Measurements from ENCODE around the gene AIM2. TPM values are rescaled to one million over a fixed set of nuclear protein-coding genes. Genes with fewer than 3 reads are reported as not detected.

The AIM2 gene
- total and polyA plus RNA-seq, 2 of the 4 experiments (the other 2 are of a cell fraction) = not detected

DNA sequence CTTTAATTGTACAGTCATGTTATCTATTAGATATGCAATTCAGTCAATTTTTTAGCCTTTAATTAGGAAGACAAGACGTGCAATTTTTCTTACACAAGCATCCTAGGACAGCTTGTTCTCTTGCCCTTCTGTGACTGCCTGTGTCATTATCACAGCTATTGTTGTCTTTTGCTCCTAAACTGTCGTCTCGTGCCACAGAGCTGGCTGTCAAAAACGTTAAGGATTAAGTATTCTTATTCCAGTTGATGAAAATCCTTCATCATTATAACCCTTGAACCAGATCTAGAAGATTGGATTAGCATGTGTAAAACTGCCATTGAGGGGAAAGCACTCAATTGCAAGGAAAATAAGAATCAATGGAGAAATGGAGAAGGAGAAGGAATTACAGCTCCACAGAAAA, 43.8 kb upstream of the AIM2 start:
- no peak overlapping the region for H3K4me3 ChIP-seq (ENCODE audit: insufficient read depth, low read depth, low read length)
- H3K23ac ChIP-seq (ENCODE audit: low read depth, low read length) = no peak overlapping the region
- no peaks in the 10 kb centered on the region for H3K36me3 ChIP-seq (ENCODE audit: control insufficient read depth, insufficient read depth, low read length)
- no peak overlapping the region for H2BK5ac ChIP-seq (ENCODE audit: low read depth, low read length, poor library complexity, severe bottlenecking)
- DNase-seq (no peak), ATAC-seq (ENCODE audit: low read depth) (no peak)
- TF ChIP-seq CEBPB (IDR thresholded peaks at IDR 0.05; ENCODE audit: low read depth, low read length) = no peak
- TF ChIP-seq FOS (IDR thresholded peaks at IDR 0.05; ENCODE audit: low read depth, low read length) = no peak
- no peak for TF ChIP-seq BHLHE40 (IDR thresholded peaks at IDR 0.05; ENCODE audit: low read depth, low read length)
- TF ChIP-seq RFX5 (IDR thresholded peaks at IDR 0.05; ENCODE audit: low read depth, low read length) = no peak
- TF ChIP-seq, protein P1, sequence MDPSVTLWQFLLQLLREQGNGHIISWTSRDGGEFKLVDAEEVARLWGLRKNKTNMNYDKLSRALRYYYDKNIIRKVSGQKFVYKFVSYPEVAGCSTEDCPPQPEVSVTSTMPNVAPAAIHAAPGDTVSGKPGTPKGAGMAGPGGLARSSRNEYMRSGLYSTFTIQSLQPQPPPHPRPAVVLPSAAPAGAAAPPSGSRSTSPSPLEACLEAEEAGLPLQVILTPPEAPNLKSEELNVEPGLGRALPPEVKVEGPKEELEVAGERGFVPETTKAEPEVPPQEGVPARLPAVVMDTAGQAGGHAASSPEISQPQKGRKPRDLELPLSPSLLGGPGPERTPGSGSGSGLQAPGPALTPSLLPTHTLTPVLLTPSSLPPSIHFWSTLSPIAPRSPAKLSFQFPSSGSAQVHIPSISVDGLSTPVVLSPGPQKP (IDR thresholded peaks at IDR 0.05; ENCODE audit: borderline replicate concordance, low read depth, low read length) = no peak
- TF ChIP-seq SMC3 (IDR thresholded peaks at IDR 0.05; ENCODE audit: low read depth, low read length) = no peak
- no peak for TF ChIP-seq RAD21 (IDR thresholded peaks at IDR 0.05; ENCODE audit: low read length)
- TF ChIP-seq MXI1 (IDR thresholded peaks at IDR 0.05; ENCODE audit: borderline replicate concordance, low read depth, low read length) = no peak
- TF ChIP-seq MAZ (IDR thresholded peaks at IDR 0.05; ENCODE audit: borderline replicate concordance, low read depth, low read length) = no peak
- TF ChIP-seq, protein P2, sequence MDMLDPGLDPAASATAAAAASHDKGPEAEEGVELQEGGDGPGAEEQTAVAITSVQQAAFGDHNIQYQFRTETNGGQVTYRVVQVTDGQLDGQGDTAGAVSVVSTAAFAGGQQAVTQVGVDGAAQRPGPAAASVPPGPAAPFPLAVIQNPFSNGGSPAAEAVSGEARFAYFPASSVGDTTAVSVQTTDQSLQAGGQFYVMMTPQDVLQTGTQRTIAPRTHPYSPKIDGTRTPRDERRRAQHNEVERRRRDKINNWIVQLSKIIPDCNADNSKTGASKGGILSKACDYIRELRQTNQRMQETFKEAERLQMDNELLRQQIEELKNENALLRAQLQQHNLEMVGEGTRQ (IDR thresholded peaks at IDR 0.05; ENCODE audit: low read depth, low read length) = no peak
- no peaks in the 10 kb centered on the region for H3K79me1 ChIP-seq (ENCODE audit: low read depth in 1 of 2, low read length in 2 of 2)
- H2AK9ac ChIP-seq (replicated peaks; ENCODE audit: low read depth, low read length, poor library complexity) = no peak overlapping the region
- H4K5ac ChIP-seq (ENCODE audit: low read depth, low read length) = no peak overlapping the region
- H3K4ac ChIP-seq (ENCODE audit: low read depth, low read length) = no peak overlapping the region
- H3K27me3 ChIP-seq (ENCODE audit: control insufficient read depth, insufficient read depth, low read length) = peaks cover 3% of the 10 kb centered on the region; the same call in 1 of the 2 replicates
- no peak overlapping the region for H3K4me2 ChIP-seq (ENCODE audit: low read depth, low read length)
- ChIA-PET CTCF (interaction anchor here (2.1 kb wide), 1 partner anchor 12 kb away, joined by 11 read pairs; no protein-coding TSS in a partner anchor), POLR2A (ENCODE audit: unreplicated experiment) (no interaction called here)
- no peak overlapping the region for H3K27ac ChIP-seq (ENCODE audit: insufficient read depth, low read length)
- H2AFZ ChIP-seq (replicated peaks; ENCODE audit: low read length, poor library complexity) = no peak overlapping the region
- no peaks in the 10 kb centered on the region for H4K20me1 ChIP-seq (ENCODE audit: insufficient read depth, low read length)
- H3K14ac ChIP-seq (replicated peaks; ENCODE audit: low read depth, low read length) = no peak overlapping the region
- no peak overlapping the region for H4K8ac ChIP-seq (ENCODE audit: low read depth in 2 of 2, low read length in 2 of 2)
- H2BK15ac ChIP-seq (ENCODE audit: low read depth, low read length) = no peak overlapping the region
- H2AK5ac ChIP-seq (ENCODE audit: low read depth, low read length) = no peak overlapping the region
- BruUV-seq (replicated peaks) = no TSS peak
- H2BK120ac ChIP-seq (ENCODE audit: low read depth, low read length) = no peak overlapping the region
- intact Hi-C loops (cut with micrococcal nuclease) = no loop called here
- H2BK20ac ChIP-seq (ENCODE audit: low read depth, low read length) = no peak overlapping the region
- H3K9me1 ChIP-seq (ENCODE audit: insufficient read depth, low read length) = no peaks in the 10 kb centered on the region
- in situ Hi-C loops (cut with MboI; ENCODE audit: low sequenced_read_pairs) = no loop called here
- H3K4me1 ChIP-seq (ENCODE audit: control insufficient read depth, insufficient read depth, low read length) = no peaks in the 10 kb centered on the region
- H3K9me3 ChIP-seq (ENCODE audit: control insufficient read depth, insufficient read depth, low read length) = no peaks in the 10 kb centered on the region
- WGBS, 2 experiments (ENCODE audit: extremely low coverage in 2 of 2, insufficient read length in 1 of 2) = no CpG with 5 or more reads among the region's 4 CpGs
- no peak overlapping the region for H4K91ac ChIP-seq (ENCODE audit: insufficient read depth, low read depth, low read length)
- H3K18ac ChIP-seq (ENCODE audit: low read depth, low read length) = no peak overlapping the region
- no peak overlapping the region for H3K56ac ChIP-seq (ENCODE audit: extremely low read depth, insufficient read depth, low read length)
- dilution Hi-C loops (cut with HindIII; ENCODE audit: low sequenced_read_pairs, unreplicated experiment) = no loop called here
- H3K9ac ChIP-seq (ENCODE audit: low read depth, low read length) = no peak overlapping the region

Data from IMR-90 (cell line).